T-helper 2 cell treated with Interferon-gamma antibody and Interleukin-4, amounts not matched to agents 100 ng/mL and 5 ng/mL, for 36 hours (primary cell): ENCODE results near the gene OR10A3. TPM values are rescaled to one million over a fixed set of nuclear protein-coding genes. Genes with fewer than 3 reads are reported as not detected.

Source experiments
- intact Hi-C: fragments of 100-400 bp; cut with micrococcal nuclease; formaldehyde crosslinking; loops from one replicate; pipeline ENCODE4 v1.15.1; 2023
- total RNA-seq: library from RNA; stranded (reverse); gene quantifications from 2 replicates; pipeline ENCODE4 v1.2.3, GENCODE V29; 2022

Gene OR10A3
- total RNA-seq, 1 donor from 2014 or later, result not detected

GRCh38 chr11:7944123-7944522 lies 2.6 kb upstream of the OR10A3 start:
- intact Hi-C loops, result no loop called here

- intact Hi-C loops, result no loop called here
These were observed 362 bp downstream of the OR10A3 start for GRCh38 chr11:7941146-7941545.

GRCh38 chr11:7936615-7937014 lies 4.9 kb downstream of the OR10A3 start:
- intact Hi-C loops, result no loop called here

GRCh38 chr11:7931168-7931567 lies 10.3 kb downstream of the OR10A3 start, which contains the start of gene OR10A6:
TSS of gene OR10A6 (minus strand) at chr11:7931268. CDS start at chr11:7928662, 2,606 bp downstream.
- intact Hi-C loops, result no loop called here

GRCh38 chr11:7927635-7928034 lies 13.9 kb downstream of the OR10A3 start:
- intact Hi-C loops, result no loop called here

GRCh38 chr11:7924536-7924935 lies 17.0 kb downstream of the OR10A3 start:
- intact Hi-C loops, result no loop called here

- intact Hi-C loops, result no loop called here
These were observed 23.4 kb downstream of the OR10A3 start for GRCh38 chr11:7918141-7918540.

GRCh38 chr11:7911011-7911410 lies 30.5 kb downstream of the OR10A3 start:
- intact Hi-C loops, result no loop called here

GRCh38 chr11:7910286-7910788 lies 31.2 kb downstream of the OR10A3 start:
- intact Hi-C loops, result no loop called here

GRCh38 chr11:7909585-7910285 lies 31.8 kb downstream of the OR10A3 start:
- intact Hi-C loops, result no loop called here

- intact Hi-C loops, result no loop called here
These were observed 34.4 kb downstream of the OR10A3 start for GRCh38 chr11:7907121-7907520.

GRCh38 chr11:7906481-7906880 lies 35.0 kb downstream of the OR10A3 start:
- intact Hi-C loops, result no loop called here

GRCh38 chr11:7905961-7906429 lies 35.5 kb downstream of the OR10A3 start:
- intact Hi-C loops, result no loop called here

- intact Hi-C loops, result no loop called here
These were observed 36.0 kb downstream of the OR10A3 start for GRCh38 chr11:7905549-7905948.

- intact Hi-C loops, result no loop called here
These were observed 36.6 kb downstream of the OR10A3 start for GRCh38 chr11:7904917-7905316.

- intact Hi-C loops, result no loop called here
These were observed 37.6 kb downstream of the OR10A3 start for GRCh38 chr11:7903940-7904339.

GRCh38 chr11:7901319-7901854 lies 40.1 kb downstream of the OR10A3 start:
- intact Hi-C loops, result no loop called here

GRCh38 chr11:7900686-7901085 lies 40.8 kb downstream of the OR10A3 start:
- intact Hi-C loops, result no loop called here

GRCh38 chr11:7899418-7899817 lies 42.1 kb downstream of the OR10A3 start:
- intact Hi-C loops, result no loop called here

- intact Hi-C loops, result no loop called here
These were observed 42.7 kb downstream of the OR10A3 start for GRCh38 chr11:7898666-7899283.

- intact Hi-C loops, result no loop called here
These were observed 45.3 kb downstream of the OR10A3 start for GRCh38 chr11:7896009-7896785.

- intact Hi-C loops, result no loop called here
These were observed 47.3 kb downstream of the OR10A3 start for GRCh38 chr11:7894251-7894650.
